GM12892 (cell line): Measurements from ENCODE around the gene ANTXR1.

Experiments
- POLR2A ChIP-seq: IDR thresholded peaks from 2 replicates; pipeline ENCODE4 v1.6.1; 2011; ENCODE audit warnings: low read depth, low read length, control low read depth
- POLR2AphosphoS5 ChIP-seq: IDR thresholded peaks from 2 replicates; pipeline ENCODE4 v1.6.1; 2011; ENCODE audit warnings: low read depth, low read length, control low read depth
- TAF1 ChIP-seq: IDR thresholded peaks from 2 replicates; pipeline ENCODE4 v1.6.1; 2011; ENCODE audit warnings: low read depth, mild to moderate bottlenecking, control low read depth, low read length, borderline replicate concordance

DNA sequence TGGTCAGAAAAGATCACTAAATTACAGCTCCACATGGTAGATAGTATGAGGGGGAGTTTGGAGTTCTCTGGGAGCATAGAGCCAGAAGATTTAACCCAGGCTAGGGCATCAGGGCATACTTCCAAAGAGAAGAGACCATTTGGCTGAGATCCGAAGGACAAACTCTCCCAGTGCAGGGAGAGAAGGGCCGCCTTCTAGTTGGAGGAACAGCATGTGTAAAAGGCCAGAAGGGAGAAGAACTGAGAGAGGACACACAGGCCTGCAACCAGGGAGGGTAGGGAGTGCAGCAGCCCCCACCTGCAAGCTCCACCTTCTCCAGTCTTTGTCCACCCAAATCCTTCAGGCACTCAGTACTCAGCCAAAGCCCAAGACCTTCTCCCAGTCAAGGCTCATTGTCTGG, 192.1 kb downstream of the ANTXR1 start:
- TF ChIP-seq POLR2A: no peak
- TF ChIP-seq TAF1: no peak
- TF ChIP-seq POLR2AphosphoS5: no peak
